SK-N-SH treated with all-trans-retinoic acid at 6 μM for 48 hours (cell line): ENCODE measurements around the gene RNF121.

ENCODE experiments used
- ATAC-seq: fragments of 200-7000 bp; cut with Tn5 transposase; 3 replicates; pipeline ENCODE4 v1.9.1; 2020; ENCODE audit warnings: mild to moderate bottlenecking, moderate library complexity
- ARNTL ChIP-seq: fragments of 450-650 bp; formaldehyde crosslinking; IDR thresholded peaks from 2 replicates; pipeline ENCODE4 v1.5.0; 2020; ENCODE audit warnings: low read depth, mild to moderate bottlenecking, moderate library complexity, borderline replicate concordance
- BACH2 ChIP-seq: fragments of 250-450 bp; sonication (Bioruptor Pico); IDR thresholded peaks from 2 replicates; pipeline ENCODE4 v1.9.0; 2021; ENCODE audit warnings: mild to moderate bottlenecking, borderline replicate concordance
- CREB5 ChIP-seq: fragments of 250-450 bp; sonication (Bioruptor Pico); IDR thresholded peaks from 2 replicates; pipeline ENCODE4 v1.5.1; 2020; ENCODE audit warnings: low read depth, mild to moderate bottlenecking, moderate library complexity
- CSDC2 ChIP-seq: fragments of 250-450 bp; sonication (Bioruptor Pico); IDR thresholded peaks from 2 replicates; pipeline ENCODE4 v1.5.0; 2020; ENCODE audit warnings: mild to moderate bottlenecking, moderate library complexity
- ESRRG ChIP-seq: fragments of 250-450 bp; sonication (Bioruptor Pico); IDR thresholded peaks from 2 replicates; pipeline ENCODE4 v1.6.1; 2021; ENCODE audit warnings: mild to moderate bottlenecking
- GLIS3 ChIP-seq: fragments of 250-450 bp; sonication (Bioruptor Pico); IDR thresholded peaks from 2 replicates; pipeline ENCODE4 v1.5.0; 2020; ENCODE audit warnings: mild to moderate bottlenecking, moderate library complexity
- OSR1 ChIP-seq: fragments of 250-450 bp; sonication (Bioruptor Pico); IDR thresholded peaks from 2 replicates; pipeline ENCODE4 v1.8.0; 2022; ENCODE audit warnings: moderate library complexity, mild to moderate bottlenecking, inconsistent platforms
- PATZ1 ChIP-seq: fragments of 250-450 bp; sonication (Bioruptor Pico); IDR thresholded peaks from 2 replicates; pipeline ENCODE4 v1.8.0; 2020; ENCODE audit warnings: mild to moderate bottlenecking, moderate library complexity, borderline replicate concordance
- POU6F1 ChIP-seq: fragments of 250-450 bp; sonication (Bioruptor Pico); IDR thresholded peaks from 2 replicates; pipeline ENCODE4 v1.8.0; 2021; ENCODE audit warnings: low read depth, mild to moderate bottlenecking, moderate library complexity, borderline replicate concordance
- PPARA ChIP-seq: fragments of 250-450 bp; sonication (Bioruptor Pico); IDR thresholded peaks from 2 replicates; pipeline ENCODE4 v1.5.0; 2020; ENCODE audit warnings: mild to moderate bottlenecking, borderline replicate concordance
- RARB ChIP-seq: fragments of 250-450 bp; sonication (Bioruptor Pico); IDR thresholded peaks from 2 replicates; pipeline ENCODE4 v1.8.0; 2021; ENCODE audit warnings: mild to moderate bottlenecking, moderate library complexity
- SNAI2 ChIP-seq: fragments of 250-450 bp; sonication (Bioruptor Pico); IDR thresholded peaks from 2 replicates; pipeline ENCODE4 v1.5.0; 2020; ENCODE audit warnings: mild to moderate bottlenecking, moderate library complexity
- TCF4 ChIP-seq: fragments of 250-450 bp; sonication (Bioruptor Pico); IDR thresholded peaks from 2 replicates; pipeline ENCODE4 v1.8.0; 2021; ENCODE audit warnings: mild to moderate bottlenecking, moderate library complexity, borderline replicate concordance
- TOX ChIP-seq: fragments of 250-450 bp; sonication (Bioruptor Pico); IDR thresholded peaks from 2 replicates; pipeline ENCODE4 v1.8.0; 2021; ENCODE audit warnings: mild to moderate bottlenecking, moderate library complexity, borderline replicate concordance
- TSHZ2 ChIP-seq: fragments of 250-450 bp; sonication (Bioruptor Pico); IDR thresholded peaks from 2 replicates; pipeline ENCODE4 v1.5.0; 2020; ENCODE audit warnings: mild to moderate bottlenecking, moderate library complexity
- ZC3H10 ChIP-seq: fragments of 250-450 bp; sonication (Bioruptor Pico); IDR thresholded peaks from 2 replicates; pipeline ENCODE4 v1.5.1; 2021; ENCODE audit warnings: mild to moderate bottlenecking, moderate library complexity
- ZFP3 ChIP-seq: fragments of 250-450 bp; sonication (Bioruptor Pico); IDR thresholded peaks from 2 replicates; pipeline ENCODE4 v1.5.0; 2020; ENCODE audit warnings: mild to moderate bottlenecking, moderate library complexity
- ZFP30 ChIP-seq: fragments of 450-650 bp; formaldehyde crosslinking; IDR thresholded peaks from 2 replicates; pipeline ENCODE4 v1.5.0; 2022; ENCODE audit warnings: mild to moderate bottlenecking, moderate library complexity
- ZNF565 ChIP-seq: fragments of 450-650 bp; formaldehyde crosslinking; conservative IDR thresholded peaks from 2 replicates; pipeline ENCODE4 v1.5.0; 2020; ENCODE audit warnings: low read depth, mild to moderate bottlenecking, moderate library complexity
- ZNF70 ChIP-seq: fragments of 450-650 bp; formaldehyde crosslinking; IDR thresholded peaks from 2 replicates; pipeline ENCODE4 v1.5.0; 2020; ENCODE audit warnings: mild to moderate bottlenecking, moderate library complexity
- ZNF8 ChIP-seq: fragments of 450-650 bp; formaldehyde crosslinking; IDR thresholded peaks from 2 replicates; pipeline ENCODE4 v1.5.0; 2020; ENCODE audit warnings: mild to moderate bottlenecking, moderate library complexity

RNF121 gene

GRCh38 chr11:72007089-72007476, 78.2 kb downstream of the RNF121 start:
- no peak for ATAC-seq
- TF ChIP-seq PATZ1 (CRISPR knock-in tag) (no peak), ZNF8 (CRISPR knock-in tag) (no peak), ZFP30 (CRISPR knock-in tag) (no peak), ARNTL (CRISPR knock-in tag) (no peak), ESRRG (CRISPR knock-in tag) (no peak), ZNF70 (CRISPR knock-in tag) (no peak), PPARA (no peak), ZC3H10 (no peak), OSR1 (CRISPR knock-in tag) (no peak)

- no peak for ATAC-seq
- no peak for TF ChIP-seq ZFP3 (CRISPR knock-in tag)
- no peak for TF ChIP-seq CSDC2 (CRISPR knock-in tag)
- TF ChIP-seq TSHZ2 = no peak
- TF ChIP-seq CREB5 (CRISPR knock-in tag) = no peak
- TF ChIP-seq ZNF8 (CRISPR knock-in tag) = no peak
- TF ChIP-seq ZNF70 (CRISPR knock-in tag) = no peak
- no peak for TF ChIP-seq TOX
- TF ChIP-seq SNAI2 (CRISPR knock-in tag) = no peak
- no peak for TF ChIP-seq RARB
Observed at GRCh38 chr11:72007587-72007986, 78.7 kb downstream of the RNF121 start.

- TF ChIP-seq ZNF565 (CRISPR knock-in tag) = no peak
- no peak for TF ChIP-seq RARB
- no peak for TF ChIP-seq PPARA
- TF ChIP-seq PATZ1 (CRISPR knock-in tag) = no peak
- ATAC-seq = no peak
Observed at GRCh38 chr11:72008728-72009127, 79.9 kb downstream of the RNF121 start.

GRCh38 chr11:72009156-72009555, 80.3 kb downstream of the RNF121 start:
- ATAC-seq = no peak
- TF ChIP-seq TOX (no peak), OSR1 (CRISPR knock-in tag) (no peak), RARB (no peak), ZNF8 (CRISPR knock-in tag) (no peak), PPARA (no peak), ZC3H10 (no peak), TSHZ2 (no peak), TCF4 (no peak), CSDC2 (CRISPR knock-in tag) (no peak), ZFP30 (CRISPR knock-in tag) (no peak), GLIS3 (CRISPR knock-in tag) (no peak), ZFP3 (CRISPR knock-in tag) (no peak), POU6F1 (CRISPR knock-in tag) (no peak), BACH2 (CRISPR knock-in tag) (no peak), ZNF70 (CRISPR knock-in tag) (no peak), PATZ1 (CRISPR knock-in tag) (no peak)
- TF ChIP-seq, all 23 proteins: peak for 0
